ENCODE data around the gene BSN.
A peak's percentile ranks its signal among the peaks of the same experiment; 100 is the strongest.

Gene BSN

DNA sequence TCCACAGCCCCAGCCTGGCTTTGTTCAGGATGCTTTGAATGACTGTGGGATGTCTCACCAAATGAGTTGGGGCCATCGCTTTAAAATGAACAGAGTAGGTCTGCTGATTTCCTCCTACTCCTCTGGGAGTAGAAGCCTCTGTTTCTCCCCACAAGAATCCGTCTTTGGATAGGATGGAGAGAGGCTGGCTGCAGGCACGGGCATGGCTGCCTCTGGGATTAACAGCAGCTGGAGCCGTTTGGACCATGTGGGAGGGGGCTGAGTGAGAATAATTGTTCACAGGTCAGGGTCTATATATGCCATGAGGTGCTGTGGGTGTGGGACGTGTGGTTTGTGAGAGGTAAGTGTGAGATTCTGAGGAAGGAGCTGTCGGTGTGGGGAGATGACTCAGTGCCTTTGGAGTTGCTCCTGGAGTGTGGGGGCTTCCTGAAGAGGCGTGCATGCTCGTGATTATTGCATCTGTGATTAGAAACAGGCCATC lies 71.9 kb downstream of the BSN start:
- H3K4me3 ChIP-seq (replicated peaks; ENCODE audit: low read depth, low read length): no peak overlapping the region
- DNase-seq (ENCODE audit: extremely low read depth, low read depth): peak; percentile 27
- TF ChIP-seq, protein P1, sequence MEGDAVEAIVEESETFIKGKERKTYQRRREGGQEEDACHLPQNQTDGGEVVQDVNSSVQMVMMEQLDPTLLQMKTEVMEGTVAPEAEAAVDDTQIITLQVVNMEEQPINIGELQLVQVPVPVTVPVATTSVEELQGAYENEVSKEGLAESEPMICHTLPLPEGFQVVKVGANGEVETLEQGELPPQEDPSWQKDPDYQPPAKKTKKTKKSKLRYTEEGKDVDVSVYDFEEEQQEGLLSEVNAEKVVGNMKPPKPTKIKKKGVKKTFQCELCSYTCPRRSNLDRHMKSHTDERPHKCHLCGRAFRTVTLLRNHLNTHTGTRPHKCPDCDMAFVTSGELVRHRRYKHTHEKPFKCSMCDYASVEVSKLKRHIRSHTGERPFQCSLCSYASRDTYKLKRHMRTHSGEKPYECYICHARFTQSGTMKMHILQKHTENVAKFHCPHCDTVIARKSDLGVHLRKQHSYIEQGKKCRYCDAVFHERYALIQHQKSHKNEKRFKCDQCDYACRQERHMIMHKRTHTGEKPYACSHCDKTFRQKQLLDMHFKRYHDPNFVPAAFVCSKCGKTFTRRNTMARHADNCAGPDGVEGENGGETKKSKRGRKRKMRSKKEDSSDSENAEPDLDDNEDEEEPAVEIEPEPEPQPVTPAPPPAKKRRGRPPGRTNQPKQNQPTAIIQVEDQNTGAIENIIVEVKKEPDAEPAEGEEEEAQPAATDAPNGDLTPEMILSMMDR (IDR thresholded peaks at IDR 0.05; ENCODE audit: low read depth, low read length, missing control alignments): no peak

DNA sequence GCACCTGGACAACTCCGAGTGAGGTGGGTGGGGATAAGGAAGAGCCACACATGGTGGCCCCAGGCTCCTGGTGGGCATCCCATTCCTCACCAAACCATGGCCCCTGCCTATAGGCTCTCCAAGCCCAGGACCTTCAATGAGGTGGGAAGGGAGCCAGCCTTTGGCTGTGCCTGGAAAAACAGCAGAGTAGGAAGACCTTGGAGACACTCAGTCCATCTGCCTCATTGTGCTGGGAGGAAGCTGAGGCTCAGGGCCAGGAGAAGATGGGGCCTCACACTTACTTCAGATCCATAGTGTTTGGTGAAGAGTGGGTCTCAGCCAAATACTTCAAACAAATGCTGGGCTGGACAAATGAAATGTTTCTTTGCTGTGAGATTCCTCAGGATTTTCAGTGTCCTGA lies 72.5 kb downstream of the BSN start:
- TF ChIP-seq, protein P1 (IDR thresholded peaks at IDR 0.05; ENCODE audit: low read depth, low read length, missing control alignments): no peak
- DNase-seq (ENCODE audit: extremely low read depth, low read depth): no peak
- no peak overlapping the region for H3K4me3 ChIP-seq (replicated peaks; ENCODE audit: low read depth, low read length)

DNA sequence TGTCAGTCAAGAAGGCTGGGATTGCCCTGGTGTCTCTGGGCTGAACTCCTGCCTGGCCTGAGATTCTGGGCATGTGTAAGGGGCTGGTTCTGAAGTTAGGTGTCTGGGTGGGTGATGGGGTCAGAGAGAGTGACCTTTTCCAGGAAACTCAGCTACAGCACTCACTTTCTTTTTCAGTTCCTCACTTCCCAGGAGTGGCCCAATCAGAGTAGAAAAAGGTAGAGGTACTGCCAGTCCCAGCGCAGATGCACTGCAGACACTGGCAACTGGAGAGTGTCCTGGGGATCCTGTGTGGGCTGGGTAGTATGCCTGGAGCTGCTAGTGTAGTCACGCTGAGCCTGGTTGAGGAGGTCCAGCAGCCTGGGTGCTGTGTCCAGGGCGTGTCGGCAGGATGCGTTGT lies 73.4 kb downstream of the BSN start:
- TF ChIP-seq, protein P1 (IDR thresholded peaks at IDR 0.05; ENCODE audit: low read depth, low read length, missing control alignments): no peak
- no peak for DNase-seq (ENCODE audit: extremely low read depth, low read depth)

DNA sequence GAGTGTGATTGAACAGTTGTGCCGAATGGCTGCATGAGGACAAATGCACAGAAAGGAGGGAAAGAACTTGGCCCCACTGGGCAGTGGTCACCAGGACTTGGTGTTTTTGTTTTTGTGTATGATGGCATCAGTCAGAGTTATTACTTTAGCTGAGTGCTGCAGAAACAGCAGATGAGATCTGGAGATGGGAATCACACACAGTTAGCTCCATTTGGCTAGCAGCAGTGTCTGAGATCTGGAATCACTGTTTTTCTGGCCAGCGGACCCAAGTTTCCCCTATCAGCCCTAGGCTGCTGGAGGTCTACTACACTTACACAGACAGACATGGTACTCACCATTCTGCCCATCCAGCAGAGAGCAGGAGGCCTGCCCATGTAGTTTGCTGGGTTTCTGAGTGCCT lies 74.0 kb downstream of the BSN start:
- TF ChIP-seq, protein P1 (IDR thresholded peaks at IDR 0.05; ENCODE audit: low read depth, low read length, missing control alignments): no peak
- H3K4me3 ChIP-seq (replicated peaks; ENCODE audit: low read depth, low read length): no peak overlapping the region
- DNase-seq (ENCODE audit: extremely low read depth, low read depth): no peak

More for the DNA sequence above, 73.4 kb downstream of the BSN start:
- no peak overlapping the region for H3K4me3 ChIP-seq (replicated peaks; ENCODE audit: low read depth, low read length)

DNA sequence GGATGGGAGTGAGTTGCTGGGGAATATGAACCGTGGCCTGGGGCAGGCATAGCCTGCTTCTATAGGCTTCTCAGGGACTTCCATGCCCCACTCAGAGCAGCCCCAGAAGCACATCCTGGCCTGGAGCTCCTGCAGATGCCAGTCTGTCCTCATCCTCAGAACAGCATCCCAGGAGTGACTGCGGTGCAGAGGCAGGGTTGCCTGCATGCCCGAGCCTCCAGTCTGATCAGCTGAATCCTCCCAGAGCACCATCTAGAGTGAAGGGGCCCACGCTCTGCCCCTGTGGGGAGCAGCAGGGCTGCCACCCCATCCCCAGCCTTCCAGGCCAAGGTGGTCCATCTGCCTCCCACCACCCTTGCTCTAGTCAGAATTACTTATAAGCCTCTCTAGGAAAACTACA lies 75.2 kb downstream of the BSN start:
- H3K4me3 ChIP-seq (replicated peaks; ENCODE audit: low read depth, low read length): no peak overlapping the region
- no peak for DNase-seq (ENCODE audit: extremely low read depth, low read depth)
- TF ChIP-seq, protein P1 (IDR thresholded peaks at IDR 0.05; ENCODE audit: low read depth, low read length, missing control alignments): no peak

DNA sequence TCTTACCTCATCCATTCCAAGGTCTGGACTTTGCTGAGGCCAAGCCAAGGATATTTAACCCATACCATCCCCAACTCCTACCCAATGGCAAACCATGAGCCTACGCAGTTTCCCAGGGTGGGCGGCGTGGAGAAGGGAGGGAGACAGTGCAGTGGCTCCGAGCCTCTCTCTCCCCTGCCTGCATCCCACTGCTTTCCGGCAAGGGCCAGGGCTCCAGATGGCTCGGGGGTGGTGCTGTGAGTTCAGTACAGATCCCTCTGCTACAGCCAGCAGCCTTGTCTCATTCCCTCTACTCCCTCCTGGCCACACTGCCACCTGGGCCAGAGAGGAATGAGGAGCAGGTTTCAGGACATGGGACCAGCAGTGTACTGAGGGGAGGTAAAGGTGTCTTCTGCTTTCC lies 75.6 kb downstream of the BSN start:
- H3K4me3 ChIP-seq (replicated peaks; ENCODE audit: low read depth, low read length): no peak overlapping the region
- TF ChIP-seq, protein P1 (IDR thresholded peaks at IDR 0.05; ENCODE audit: low read depth, low read length, missing control alignments): no peak
- DNase-seq (ENCODE audit: extremely low read depth, low read depth): no peak

DNA sequence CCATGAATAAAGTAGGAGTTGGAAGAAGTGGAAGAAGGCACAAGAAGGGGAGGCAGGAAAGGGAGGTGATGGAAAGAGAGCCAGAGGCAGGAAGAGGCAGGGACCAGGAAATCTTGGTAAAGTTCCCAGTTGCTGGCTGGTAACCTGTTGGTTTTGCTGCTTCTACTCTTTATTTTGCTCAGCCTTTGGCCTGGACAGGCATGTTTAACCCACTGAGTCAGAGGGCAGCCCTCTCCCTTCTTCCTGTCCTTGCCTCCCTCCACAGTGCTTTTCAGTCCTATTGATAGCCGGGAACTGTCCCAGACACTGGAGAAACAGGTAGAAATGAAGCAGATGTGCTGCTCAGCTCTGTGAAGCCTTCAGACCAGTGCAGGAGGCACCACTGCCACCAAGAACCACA lies 76.5 kb downstream of the BSN start:
- no peak overlapping the region for H3K4me3 ChIP-seq (replicated peaks; ENCODE audit: low read depth, low read length)
- DNase-seq (ENCODE audit: extremely low read depth, low read depth): no peak
- TF ChIP-seq, protein P1 (IDR thresholded peaks at IDR 0.05; ENCODE audit: low read depth, low read length, missing control alignments): no peak
